Stimulated activated CD8-positive, alpha-beta memory T cell treated with anti-CD3 and anti-CD28 coated beads, Interleukin-4, amount 100 ng/mL, for 24 hours (primary cell): ENCODE measurements around the gene MCU.
"Not testable (repeated sequence)": the region's sequence is repeated elsewhere in the genome, so short reads cannot be mapped to it uniquely, and the experiment has no call there.

Source experiments
- DNase-seq: peaks from one replicate; pipeline ENCODE4 v3.0.0-alpha.2; 2020; ENCODE audit warnings: low read depth

Gene MCU, protein sequence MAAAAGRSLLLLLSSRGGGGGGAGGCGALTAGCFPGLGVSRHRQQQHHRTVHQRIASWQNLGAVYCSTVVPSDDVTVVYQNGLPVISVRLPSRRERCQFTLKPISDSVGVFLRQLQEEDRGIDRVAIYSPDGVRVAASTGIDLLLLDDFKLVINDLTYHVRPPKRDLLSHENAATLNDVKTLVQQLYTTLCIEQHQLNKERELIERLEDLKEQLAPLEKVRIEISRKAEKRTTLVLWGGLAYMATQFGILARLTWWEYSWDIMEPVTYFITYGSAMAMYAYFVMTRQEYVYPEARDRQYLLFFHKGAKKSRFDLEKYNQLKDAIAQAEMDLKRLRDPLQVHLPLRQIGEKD

DNA sequence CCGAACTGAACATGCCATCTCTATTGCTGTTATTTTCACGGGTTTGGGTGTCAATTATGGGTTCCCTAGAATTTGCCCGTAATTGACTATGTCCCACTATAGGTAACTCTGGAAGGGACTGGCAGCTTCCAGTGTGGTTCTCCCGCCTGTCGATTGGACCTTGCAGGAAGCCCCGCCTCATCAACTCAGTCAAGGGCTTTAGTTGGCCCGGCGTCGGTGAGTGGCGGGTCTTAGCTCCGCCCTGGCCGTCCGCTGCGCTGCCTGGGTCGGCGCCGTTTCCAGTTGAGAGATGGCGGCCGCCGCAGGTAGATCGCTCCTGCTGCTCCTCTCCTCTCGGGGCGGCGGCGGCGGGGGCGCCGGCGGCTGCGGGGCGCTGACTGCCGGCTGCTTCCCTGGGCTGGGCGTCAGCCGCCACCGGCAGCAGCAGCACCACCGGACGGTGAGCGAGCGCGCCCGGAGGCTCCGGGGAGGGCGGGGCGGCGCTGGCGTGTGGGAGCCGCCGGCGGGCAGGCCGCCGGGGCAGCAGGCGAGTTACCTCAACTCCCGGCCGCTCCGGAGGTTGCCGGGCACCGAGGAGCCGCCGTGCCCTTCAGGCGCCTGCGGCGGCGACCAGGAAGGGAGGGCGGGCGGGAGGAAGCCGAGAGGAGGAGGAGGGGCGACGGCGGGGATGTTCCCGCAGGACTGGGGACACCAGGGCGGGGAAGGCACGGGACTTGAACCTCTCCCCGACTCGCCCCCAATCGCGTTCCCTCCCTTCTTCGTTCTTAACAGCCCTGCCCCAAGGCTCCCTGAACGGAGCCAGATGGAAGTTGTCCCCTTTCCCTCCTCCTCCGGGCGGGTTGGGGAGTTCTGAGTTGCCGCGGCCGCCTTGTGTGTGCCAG, at the start of gene MCU:
TSS of gene MCU (plus strand) at position 281 of the 881 bp plus-strand sequence. CDS start at position 290, 9 bp downstream.
- peak; percentile 89 for DNase-seq

DNA sequence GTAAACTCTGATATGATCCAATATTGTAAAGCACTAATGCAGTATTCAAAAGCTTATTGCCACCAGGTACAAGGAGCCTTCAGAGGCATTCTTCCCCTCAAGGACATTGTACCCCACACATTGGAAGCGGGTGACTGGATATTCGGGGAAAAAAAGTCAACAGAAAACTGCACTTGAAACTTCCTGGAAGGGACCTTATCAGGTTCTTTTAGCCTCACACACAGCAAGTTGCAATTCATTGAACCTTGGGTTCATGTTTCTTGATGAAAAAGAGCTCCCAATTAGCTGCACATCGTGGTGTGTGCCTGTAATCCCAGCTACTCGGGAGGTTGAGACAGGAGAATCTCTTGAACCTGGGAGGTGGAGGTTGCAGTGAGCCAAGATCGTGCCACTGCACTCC, 49.6 kb upstream of the MCU start:
- DNase-seq, result no peak

DNA sequence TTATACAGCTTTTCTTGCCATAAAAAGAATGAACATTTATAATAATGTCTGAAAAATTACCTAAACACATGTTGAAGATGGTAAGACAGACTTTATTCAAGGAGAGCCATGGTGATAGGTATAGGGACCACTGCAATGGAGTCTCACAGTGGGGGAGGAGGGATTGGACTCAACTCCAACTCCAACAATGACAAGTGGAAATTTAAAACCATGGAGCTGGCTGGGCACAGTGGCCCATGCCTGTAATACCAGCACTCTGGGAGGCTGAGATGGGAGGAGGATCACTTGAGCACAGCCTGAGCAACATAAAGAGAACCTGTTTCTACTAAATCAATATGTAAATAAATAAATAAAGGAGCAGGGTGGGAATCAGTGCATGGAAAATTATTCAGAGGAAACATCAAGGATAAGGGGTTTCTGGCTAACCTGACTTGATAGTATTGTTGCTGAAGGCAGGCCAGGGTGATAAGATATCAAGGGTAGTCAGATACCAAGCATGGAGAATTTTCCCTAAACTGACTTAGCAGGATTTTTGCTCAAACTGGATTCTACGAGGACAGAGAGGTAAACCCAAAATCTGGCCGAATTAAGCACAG, 46.6 kb upstream of the MCU start:
- no peak for DNase-seq

DNA sequence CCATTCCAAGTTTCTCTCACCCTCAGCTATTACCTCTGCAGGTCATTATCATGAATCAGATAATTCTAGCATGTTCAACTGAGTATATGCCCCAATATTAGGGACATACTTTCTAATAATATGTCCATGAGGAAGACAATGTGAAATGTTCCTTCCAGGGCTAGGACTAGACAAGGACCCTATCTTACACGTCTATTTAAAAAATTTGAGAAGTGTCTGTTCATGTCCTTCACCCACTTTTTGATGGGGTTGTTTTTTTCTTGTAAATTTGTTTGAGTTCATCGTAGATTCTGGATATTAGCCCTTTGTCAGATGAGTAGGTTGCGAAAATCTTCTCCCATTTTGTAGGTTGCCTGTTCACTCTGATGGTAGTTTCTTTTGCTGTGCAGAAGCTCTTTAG, 45.0 kb upstream of the MCU start:
- not testable (repeated sequence) for DNase-seq

DNA sequence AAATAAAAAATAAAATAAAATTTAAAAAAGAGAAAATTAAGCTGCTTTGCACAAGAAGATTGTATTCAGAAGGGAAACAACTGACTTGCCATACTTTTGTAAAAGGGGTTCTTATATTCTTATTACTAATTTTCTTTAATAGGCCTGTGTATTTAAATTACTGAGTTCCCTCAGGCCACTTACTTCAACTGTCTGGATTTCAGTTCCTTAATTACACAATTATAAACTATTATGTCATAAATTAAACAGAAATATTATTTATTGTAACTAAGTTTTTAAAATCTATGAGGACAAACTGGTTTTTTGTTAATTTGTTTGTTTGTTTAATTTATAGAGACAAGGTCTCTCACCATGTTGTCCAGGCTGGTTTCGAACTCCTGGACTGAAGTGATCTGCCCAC, 43.6 kb upstream of the MCU start:
- no peak for DNase-seq

DNA sequence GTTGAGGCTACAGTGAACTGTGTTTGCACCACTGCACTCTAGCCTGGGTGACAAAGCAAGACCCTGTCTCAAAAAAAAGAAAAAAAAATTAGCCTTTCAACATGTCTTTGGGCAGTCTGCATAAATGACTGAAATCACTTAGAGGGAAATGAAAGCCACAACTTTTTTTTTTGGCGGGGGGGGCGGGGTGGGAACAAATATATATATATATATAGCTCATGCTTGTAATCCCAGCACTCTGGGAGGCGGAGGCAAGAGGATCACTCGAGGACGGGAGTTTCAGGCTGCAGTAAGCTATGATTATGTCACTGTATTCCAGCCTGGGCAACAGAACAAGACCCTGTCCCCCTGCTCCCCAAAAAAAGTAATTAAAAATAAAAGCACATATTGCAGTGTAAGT, 42.7 kb upstream of the MCU start:
- no peak for DNase-seq

DNA sequence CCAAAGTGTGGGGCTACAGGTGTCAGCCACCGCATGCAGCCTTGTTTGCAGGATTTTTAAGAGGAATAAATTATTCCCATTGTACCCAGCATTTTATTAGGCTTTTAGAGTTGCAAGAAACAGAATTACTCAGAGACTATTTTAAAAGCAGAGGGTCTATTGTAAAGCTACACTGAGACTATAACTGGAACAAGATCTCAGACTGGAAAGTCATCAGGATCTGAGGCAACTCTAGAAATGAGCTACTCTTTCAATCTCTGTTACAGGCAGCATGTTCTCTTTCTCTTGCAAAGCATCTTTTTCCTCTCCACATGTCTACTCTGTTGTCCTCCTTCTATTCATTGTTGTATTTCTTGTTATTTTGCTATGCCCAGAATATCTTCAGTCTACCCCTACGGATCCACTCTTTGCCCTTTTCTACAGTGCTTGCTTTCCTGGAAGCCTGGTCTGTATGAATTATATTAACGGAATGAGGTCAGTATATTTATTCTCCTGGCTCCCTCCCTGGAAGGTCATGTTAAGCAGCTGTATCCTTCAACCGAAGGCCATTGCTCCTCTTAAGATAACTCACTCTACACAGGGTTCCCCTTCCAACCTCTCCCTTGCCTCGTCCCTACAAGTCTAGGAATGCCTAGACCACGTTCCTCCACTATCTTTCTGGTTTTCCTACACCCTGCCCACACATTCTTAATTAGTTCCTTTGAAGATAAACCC, 38.4 kb upstream of the MCU start:
- no peak for DNase-seq

DNA sequence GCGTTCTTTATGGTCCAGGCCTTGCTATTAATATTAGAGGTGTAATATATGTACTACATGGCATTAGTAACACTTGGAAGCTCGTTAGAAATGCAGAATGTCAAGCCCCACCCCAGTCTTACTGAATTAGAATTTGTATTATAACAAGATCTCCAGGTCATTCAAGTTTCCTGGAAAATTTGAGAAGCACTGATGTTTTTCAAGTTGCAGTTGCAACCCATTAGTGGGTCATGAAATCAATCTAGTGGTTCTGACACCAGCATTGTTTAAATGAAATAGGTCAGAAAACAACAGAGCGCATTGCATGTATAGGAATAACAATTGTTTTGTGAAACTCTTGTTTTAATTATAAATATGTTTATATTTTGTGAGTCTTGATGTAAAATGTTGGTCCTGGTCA, 37.2 kb upstream of the MCU start:
- DNase-seq, result no peak

DNA sequence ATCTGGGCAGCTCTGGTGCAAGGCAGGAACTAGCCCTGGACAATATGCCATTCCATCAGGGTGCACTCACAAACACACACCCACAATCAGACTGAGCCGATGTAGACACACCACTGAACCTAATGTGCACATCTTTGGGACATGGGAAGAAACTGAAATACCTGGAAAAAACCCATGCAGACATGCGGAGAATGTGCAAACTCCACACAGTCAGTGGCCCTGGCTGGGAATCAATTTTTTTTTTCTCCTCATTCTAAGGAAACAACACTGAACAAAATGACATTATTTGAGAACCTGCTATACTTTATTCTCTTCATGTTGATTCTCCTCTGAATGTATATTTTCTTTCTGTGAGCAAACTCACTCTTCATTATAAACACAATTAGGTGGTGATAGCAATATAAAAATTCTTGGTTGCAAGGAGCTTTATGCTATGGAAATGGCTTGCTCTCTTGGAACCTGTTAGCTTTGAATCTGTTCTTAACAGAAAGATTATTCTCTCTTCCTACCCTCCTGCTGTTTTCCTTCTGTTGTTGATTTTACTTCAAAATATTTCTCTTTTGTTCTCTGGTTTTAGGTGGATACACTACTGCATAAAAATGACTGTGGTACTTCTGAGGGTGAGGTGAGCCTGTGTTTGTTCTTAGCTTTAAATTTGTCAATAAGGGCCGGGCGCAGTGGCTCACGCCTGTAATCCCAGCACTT, 33.1 kb upstream of the MCU start:
- no peak for DNase-seq

DNA sequence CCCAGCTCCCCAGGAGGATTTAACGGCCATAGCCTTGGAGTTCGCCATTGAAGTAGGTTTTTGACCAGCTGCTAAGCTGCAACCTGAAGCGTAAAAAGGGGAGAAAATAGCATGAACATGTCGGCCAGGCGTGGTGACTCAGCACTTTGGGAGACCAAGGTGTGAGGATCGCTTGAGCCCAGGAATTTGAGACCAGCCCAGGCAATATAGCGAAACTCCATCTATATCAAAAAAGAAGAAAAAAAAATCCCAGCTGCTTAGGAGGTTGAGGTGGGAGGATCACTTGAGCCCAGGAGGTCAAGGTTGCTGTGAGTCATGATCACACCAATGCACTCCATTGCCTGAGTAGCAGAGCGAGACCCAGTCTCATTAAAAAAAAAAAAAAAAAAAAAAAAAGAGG, 32.2 kb upstream of the MCU start:
- no peak for DNase-seq

DNA sequence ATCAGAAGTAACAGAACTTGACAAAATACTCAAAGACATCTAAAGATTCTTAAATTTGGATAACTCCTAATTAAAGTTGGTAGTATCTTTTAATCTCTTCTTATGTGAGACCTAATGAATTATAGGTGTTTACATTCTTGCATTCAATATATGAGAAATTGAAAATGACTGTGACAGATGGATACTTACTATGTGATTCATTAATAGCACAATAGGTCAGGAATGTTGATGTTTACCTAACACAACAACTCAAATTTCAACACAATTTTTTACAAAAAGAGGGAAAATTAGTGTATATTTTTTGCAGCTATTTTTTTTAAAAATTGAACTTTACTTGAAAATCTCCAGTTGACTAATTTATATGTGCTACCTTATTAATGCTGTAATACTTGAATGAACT, 31.7 kb upstream of the MCU start:
- DNase-seq, result no peak

DNA sequence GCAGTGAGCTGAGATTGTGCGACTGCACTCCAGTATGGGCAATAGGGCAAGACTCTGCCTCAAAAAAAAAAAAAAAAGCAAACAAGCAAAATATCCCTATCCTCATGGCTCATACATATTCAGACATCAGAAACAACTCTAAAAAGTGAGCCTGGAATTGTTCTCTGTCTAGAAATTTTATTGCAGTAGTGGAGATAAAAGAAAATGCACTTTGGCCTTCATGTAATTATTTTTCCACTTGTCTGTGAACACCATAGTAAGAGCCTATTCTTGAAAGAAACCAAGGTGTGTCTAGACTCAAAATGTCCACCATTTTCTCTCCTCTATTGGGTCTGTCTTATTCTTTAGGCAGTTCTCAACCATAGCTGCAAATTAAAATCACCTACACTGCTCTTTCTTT, 30.5 kb upstream of the MCU start:
- DNase-seq, result no peak

DNA sequence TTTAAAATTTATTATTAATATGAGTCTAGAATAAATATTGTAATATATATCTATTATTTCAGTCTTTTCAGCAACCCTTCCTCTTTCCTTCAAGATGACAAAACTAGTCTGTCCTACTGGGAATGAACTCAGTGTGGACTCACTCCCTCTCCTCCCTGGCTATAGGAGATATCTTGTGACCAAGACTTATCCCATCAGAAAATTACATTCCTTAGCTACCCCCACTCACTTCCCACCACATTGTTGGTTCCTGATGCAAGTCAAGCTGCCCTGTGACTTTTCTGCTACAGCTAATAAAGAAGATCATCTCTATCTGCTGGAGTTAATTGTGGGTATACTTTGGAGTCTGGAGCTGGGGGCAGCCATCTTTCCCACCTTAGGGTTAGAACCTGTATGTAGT, 28.0 kb upstream of the MCU start:
- no peak for DNase-seq

DNA sequence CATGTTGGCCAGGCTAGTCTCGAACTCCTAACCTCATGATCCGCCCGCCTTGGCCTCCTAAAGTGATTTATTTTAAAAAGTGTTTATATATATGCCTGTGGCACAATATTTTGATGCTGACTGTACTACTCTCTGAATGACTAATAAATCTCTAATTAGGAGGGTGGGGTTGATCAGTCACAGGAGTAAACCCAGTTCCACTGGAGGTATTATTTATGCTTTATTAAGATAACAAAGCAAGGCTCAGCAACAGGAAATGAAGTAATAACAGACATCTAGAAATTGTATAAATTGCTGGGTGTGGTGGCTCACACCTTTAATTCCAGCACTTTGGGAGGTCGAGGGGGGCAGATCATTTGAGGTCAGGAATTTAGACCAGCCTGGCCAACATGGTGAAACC, 26.0 kb upstream of the MCU start:
- no peak for DNase-seq

DNA sequence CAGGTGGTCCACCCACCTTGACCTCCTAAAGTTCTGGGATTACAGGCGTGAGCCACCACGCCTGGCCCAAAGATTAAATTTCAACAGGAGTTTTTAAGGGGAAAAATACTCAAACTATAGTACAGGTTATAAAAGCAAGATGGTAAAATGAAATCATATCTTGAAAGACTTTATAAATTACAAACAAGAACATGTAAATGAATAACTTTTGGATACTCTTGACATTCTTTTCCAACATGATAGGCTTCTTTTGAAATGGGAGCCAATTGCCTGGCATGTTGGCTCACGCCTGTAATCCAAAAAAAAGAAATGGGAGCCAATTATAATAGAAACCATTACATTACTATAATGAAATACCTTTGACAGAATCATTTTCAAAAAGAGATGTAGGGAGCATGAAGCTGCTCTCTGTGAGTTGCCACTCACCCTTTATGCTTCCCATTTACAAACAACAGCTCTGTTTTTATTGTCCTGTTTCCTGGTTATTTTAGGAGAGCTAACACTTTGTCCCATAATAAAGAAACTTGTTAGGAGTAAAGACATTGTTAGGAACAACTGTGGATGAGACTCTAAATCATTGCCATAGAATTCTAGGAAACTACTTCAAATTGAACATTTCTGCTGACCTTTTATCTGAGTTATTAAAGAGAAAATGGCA, 24.6 kb upstream of the MCU start:
- DNase-seq, result no peak

DNA sequence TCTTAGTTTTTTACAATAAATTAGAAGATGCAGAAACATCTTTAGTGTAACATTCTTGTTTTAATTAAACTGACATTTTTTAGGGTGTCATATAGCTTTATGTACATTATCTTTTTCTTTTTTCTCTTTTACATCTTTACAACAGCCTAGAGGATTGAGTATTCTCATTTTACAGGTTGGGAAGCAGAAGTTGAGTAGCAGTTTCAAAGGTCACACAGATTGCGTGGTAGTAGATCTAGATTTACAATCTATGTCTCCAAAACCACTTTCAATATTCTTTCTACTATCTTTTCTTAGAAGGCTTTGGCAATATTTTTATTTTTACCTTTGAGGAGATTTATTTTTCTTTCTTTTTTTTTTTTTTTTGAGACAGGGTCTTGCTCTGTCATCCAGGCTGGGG, 18.7 kb upstream of the MCU start:
- no peak for DNase-seq

DNA sequence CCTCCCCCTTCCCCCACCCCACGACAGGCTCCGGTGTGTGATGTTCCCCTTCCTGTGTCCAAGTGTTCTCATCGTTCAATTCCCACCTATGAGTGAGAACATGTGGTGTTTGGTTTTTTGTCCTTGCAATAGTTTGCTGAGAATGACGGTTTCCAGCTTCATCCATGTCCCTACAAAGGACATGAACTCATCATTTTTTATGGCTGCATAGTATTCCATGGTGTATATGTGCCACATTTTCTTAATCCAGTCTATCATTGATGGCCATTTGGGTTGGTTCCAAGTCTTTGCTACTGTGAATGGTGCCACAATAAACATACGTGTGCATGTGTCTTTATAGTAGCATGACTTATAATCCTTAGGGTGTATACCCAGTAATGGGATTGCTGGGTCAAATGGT, 17.8 kb upstream of the MCU start:
- DNase-seq, result not testable (repeated sequence)

DNA sequence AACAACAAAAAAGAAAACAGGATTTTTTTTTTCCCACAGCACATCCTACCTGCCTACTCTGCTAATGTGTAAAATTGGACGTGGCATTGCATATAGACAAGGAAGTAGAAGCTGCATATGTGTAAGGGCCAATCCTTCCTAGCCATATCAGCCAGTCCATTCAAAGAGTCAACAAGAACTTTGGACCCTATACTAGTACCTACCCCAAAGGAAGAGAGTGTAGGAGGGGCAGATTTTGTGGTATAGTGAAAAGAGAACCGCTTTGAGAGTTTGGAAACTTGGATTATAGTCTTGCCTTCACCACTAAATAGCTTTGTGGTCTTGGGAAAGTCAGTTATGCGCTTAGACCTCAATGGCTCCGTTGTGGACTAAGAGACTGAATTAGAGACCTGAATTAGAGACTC, 12.1 kb upstream of the MCU start:
- no peak for DNase-seq

DNA sequence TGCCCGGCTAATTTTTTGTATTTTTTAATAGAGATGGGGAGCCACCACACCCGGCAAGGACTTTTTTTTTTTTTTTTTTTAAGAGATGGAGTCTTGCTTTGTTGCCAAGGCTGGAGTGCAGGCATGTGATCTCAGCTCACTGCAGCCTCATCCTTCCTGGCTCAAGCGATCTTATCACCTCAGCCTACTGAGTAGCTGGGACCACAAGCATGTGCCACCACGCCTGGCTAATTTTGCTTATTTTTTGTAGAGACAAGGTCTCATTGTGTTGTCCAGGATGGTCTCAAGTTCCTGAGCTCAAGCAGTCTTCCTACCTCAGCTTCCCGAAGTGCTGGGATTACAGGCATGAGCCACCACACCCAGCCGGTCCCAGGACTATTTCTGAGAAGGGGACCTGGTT, 9.3 kb upstream of the MCU start:
- no peak for DNase-seq

DNA sequence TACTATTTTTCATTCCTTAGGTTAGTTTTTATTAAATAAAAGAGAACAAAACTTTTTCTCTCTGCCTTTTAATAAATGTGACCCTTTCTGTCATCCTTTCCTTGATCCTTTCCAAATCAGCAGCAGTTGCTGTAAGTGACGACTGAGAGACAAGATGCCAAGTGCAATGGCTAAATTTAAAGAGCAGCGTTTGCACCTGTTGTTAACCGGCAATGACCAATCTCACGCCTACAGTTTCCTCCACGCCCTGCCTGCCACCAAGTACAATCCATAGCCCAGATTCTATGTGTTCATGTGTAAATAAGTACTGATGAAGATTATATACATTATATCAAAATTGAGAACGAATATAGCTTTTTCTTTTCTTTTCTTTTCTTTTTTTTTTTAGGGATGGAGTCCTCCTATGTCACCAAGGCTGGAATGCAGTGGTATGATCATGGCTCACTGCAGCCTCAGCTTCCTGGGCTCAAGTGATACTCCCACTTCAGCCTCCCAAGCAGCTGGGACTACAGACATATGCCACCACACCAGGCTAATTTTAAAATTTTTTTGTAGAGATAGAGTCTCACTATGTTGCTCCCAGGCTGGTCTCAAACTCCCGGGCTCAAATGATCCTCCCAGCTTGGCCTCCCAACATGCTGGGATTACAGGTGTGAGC, 6.5 kb upstream of the MCU start:
- DNase-seq, result no peak

DNA sequence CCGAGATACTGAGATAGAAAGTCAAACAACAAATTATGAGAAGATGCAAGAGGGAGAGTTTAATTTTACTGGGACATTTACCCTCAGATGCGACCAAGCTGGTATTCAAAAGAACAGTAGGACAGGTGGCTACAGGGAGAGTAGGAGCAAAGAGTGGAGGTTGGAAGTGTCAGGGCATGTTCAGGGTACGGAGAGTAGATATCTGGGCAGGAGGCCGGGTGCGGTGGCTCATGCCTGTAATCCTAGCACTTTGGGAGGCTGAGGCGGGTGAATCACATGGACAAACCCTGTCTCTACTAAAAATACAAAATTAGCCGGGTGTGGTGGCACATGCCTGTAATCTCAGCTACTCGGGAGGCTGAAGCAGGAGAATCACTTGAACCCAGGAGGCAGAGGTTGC, 5.5 kb upstream of the MCU start:
- not testable (repeated sequence) for DNase-seq
